Effector CD8-positive, alpha-beta T cell (primary cell): Measurements from ENCODE around the gene OR2A14.
"Not testable (repeated sequence)": the region's sequence is repeated elsewhere in the genome, so short reads cannot be mapped to it uniquely, and the experiment has no call there.

Experiments used
- DNase-seq: peaks from one replicate; lab custom pipeline; 2025; lab: John Stamatoyannopoulos, UW

The OR2A14 gene

GRCh38 chr7:144148224-144148827 is 25.4 kb downstream of the OR2A14 start:
- no peak for DNase-seq

GRCh38 chr7:144158861-144159260 is 35.9 kb downstream of the OR2A14 start:
- DNase-seq = no peak

GRCh38 chr7:144164784-144165183 is 41.8 kb downstream of the OR2A14 start:
- DNase-seq = no peak

GRCh38 chr7:144171594-144172350 is 48.8 kb downstream of the OR2A14 start:
- DNase-seq = not testable (repeated sequence)

GRCh38 chr7:144174613-144175012 is 51.6 kb downstream of the OR2A14 start:
- no peak for DNase-seq

- DNase-seq = not testable (repeated sequence)
Observed at GRCh38 chr7:144178380-144179164, 55.6 kb downstream of the OR2A14 start.

- DNase-seq = not testable (repeated sequence)
Observed at GRCh38 chr7:144179165-144179479, 56.1 kb downstream of the OR2A14 start.
